Liver (tissue), 2 donors: Measurements from ENCODE around the gene KCNE5.

Experiments
- CTCF ChIP-seq: fragments of 150-350 bp; IDR thresholded peaks from 2 replicates; pipeline ENCODE4 v1.5.1; 2017; ENCODE audit warnings: improper control_type of control experiment, low read depth, low read length; ENCODE audit not compliant: missing input control
- YY1 ChIP-seq: IDR thresholded peaks from 2 replicates; pipeline ENCODE4 v1.6.1; 2016; ENCODE audit warnings: antibody characterized with exemption, mild to moderate bottlenecking
- donor health status: healthy.

- TF ChIP-seq CTCF (no peak), YY1 (no peak)
Observed at GRCh38 chrX:109614951-109615350, 10.0 kb downstream of the KCNE5 start.
